ENCODE results near the gene SIGMAR1.

SIGMAR1 gene

GRCh38 chr9:34623374-34624235 lies 14.0 kb downstream of the SIGMAR1 start:
- Histone ChIP-seq H3K36me3 (ENCODE audit: low read depth) (peaks cover 4% of the 10 kb centered on the region; the same call in 1 of the 2 replicates), H3K4me1 (ENCODE audit: insufficient read depth, poor library complexity, severe bottlenecking) (peaks cover 2% of the 10 kb centered on the region), H3K9me3 (ENCODE audit: severe bottlenecking) (no peaks in the 10 kb centered on the region), H3K27me3 (ENCODE audit: insufficient read depth, poor library complexity, severe bottlenecking) (peaks cover 38% of the 10 kb centered on the region), H3K4me3 (ENCODE audit: severe bottlenecking) (no peak overlapping the region), H3K27ac (ENCODE audit: poor library complexity, severe bottlenecking) (no peak overlapping the region)
- no peak for TF ChIP-seq CTCF (IDR thresholded peaks at IDR 0.05; ENCODE audit: poor library complexity, severe bottlenecking)
- DNase-seq (ENCODE audit: low spot score) (no peak), ATAC-seq (ENCODE audit: low read depth) (no peak)

GRCh38 chr9:34620061-34620994 lies 17.3 kb downstream of the SIGMAR1 start, which contains the start of gene DCTN3:
Gene DCTN3 (minus strand): TSS chr9:34620495. CDS start chr9:34620464, 31 bp downstream.
- ATAC-seq (ENCODE audit: low read depth): peak; percentile 97
- DNase-seq (ENCODE audit: low spot score): peak; percentile 91
- no peak for TF ChIP-seq CTCF (IDR thresholded peaks at IDR 0.05; ENCODE audit: poor library complexity, severe bottlenecking)
- peak within 1 kb of the TSS; percentile 67 for H3K4me3 ChIP-seq (ENCODE audit: severe bottlenecking)
- H3K27ac ChIP-seq (ENCODE audit: poor library complexity, severe bottlenecking): no peak within 1 kb of the TSS
- no peaks in the 10 kb centered on the region for H3K9me3 ChIP-seq (ENCODE audit: severe bottlenecking)
- peaks cover 9% of the 10 kb centered on the region for H3K36me3 ChIP-seq (ENCODE audit: low read depth)
- peaks cover 13% of the 10 kb centered on the region for H3K27me3 ChIP-seq (ENCODE audit: insufficient read depth, poor library complexity, severe bottlenecking)
- no peaks in the 10 kb centered on the region for H3K4me1 ChIP-seq (ENCODE audit: insufficient read depth, poor library complexity, severe bottlenecking)

- H3K27me3 ChIP-seq (ENCODE audit: insufficient read depth, poor library complexity, severe bottlenecking): no peaks in the 10 kb centered on the region
- H3K27ac ChIP-seq (ENCODE audit: poor library complexity, severe bottlenecking): no peak overlapping the region
- no peak for ATAC-seq (ENCODE audit: low read depth)
- no peak for TF ChIP-seq CTCF (IDR thresholded peaks at IDR 0.05; ENCODE audit: poor library complexity, severe bottlenecking)
- peaks cover 9% of the 10 kb centered on the region for H3K36me3 ChIP-seq (ENCODE audit: low read depth)
- no peak for DNase-seq (ENCODE audit: low spot score)
- H3K4me3 ChIP-seq (ENCODE audit: severe bottlenecking): no peak overlapping the region
- H3K4me1 ChIP-seq (ENCODE audit: insufficient read depth, poor library complexity, severe bottlenecking): no peaks in the 10 kb centered on the region
- H3K9me3 ChIP-seq (ENCODE audit: severe bottlenecking): no peaks in the 10 kb centered on the region
Measured at GRCh38 chr9:34615132-34615531, 22.5 kb downstream of the SIGMAR1 start.

GRCh38 chr9:34612788-34613390 lies 24.7 kb downstream of the SIGMAR1 start:
- H3K4me3 ChIP-seq (ENCODE audit: severe bottlenecking): peak overlapping the region; percentile 57
- peak overlapping the region; percentile 73 for H3K27ac ChIP-seq (ENCODE audit: poor library complexity, severe bottlenecking)
- ATAC-seq (ENCODE audit: low read depth): peak; percentile 68
- H3K4me1 ChIP-seq (ENCODE audit: insufficient read depth, poor library complexity, severe bottlenecking): no peaks in the 10 kb centered on the region
- H3K9me3 ChIP-seq (ENCODE audit: severe bottlenecking): no peaks in the 10 kb centered on the region
- H3K36me3 ChIP-seq (ENCODE audit: low read depth): no peaks in the 10 kb centered on the region; the same call in 1 of the 2 replicates
- no peaks in the 10 kb centered on the region for H3K27me3 ChIP-seq (ENCODE audit: insufficient read depth, poor library complexity, severe bottlenecking)
- peak; percentile 90 for TF ChIP-seq CTCF (IDR thresholded peaks at IDR 0.05; ENCODE audit: poor library complexity, severe bottlenecking)
- DNase-seq (ENCODE audit: low spot score): no peak

Measured in RWPE2 (cell line).